HG02938 (cell line): ENCODE results near the gene HSPB6.

Experiments used
- ATAC-seq: cut with Tn5 transposase; IDR thresholded peaks from one replicate; pipeline ENCODE4 v1.9.1; 2021; ENCODE audit warnings: mild to moderate bottlenecking, moderate library complexity; ENCODE audit not compliant: unreplicated experiment

The HSPB6 gene

GRCh38 chr19:35746531-35746930, 10.3 kb downstream of the HSPB6 start:
- ATAC-seq: no peak

GRCh38 chr19:35746087-35746462, 10.8 kb downstream of the HSPB6 start:
- no peak for ATAC-seq

- peak; percentile 33 for ATAC-seq
These were observed 11.3 kb downstream of the HSPB6 start, which contains the start of the genes PSENEN and U2AF1L4 for GRCh38 chr19:35745328-35746086. TSS of gene PSENEN (plus strand) at chr19:35745651. CDS start at chr19:35745931, 280 bp downstream. TSS of gene U2AF1L4 (minus strand) at chr19:35745418. CDS start at chr19:35745391, 27 bp downstream.

- ATAC-seq: peak; percentile 31
These were observed 12.2 kb downstream of the HSPB6 start for GRCh38 chr19:35744430-35745327.

GRCh38 chr19:35743640-35744429, 13.0 kb downstream of the HSPB6 start:
- ATAC-seq: no peak

- ATAC-seq: no peak
These were observed 14.6 kb downstream of the HSPB6 start, which contains the start of gene IGFLR1 for GRCh38 chr19:35742121-35742724. TSS of gene IGFLR1 (minus strand) at chr19:35742452. CDS start at chr19:35741180, 1,272 bp downstream.

GRCh38 chr19:35741203-35741515, 15.7 kb downstream of the HSPB6 start:
- ATAC-seq: no peak

GRCh38 chr19:35740423-35741202, 16.2 kb downstream of the HSPB6 start:
- peak; percentile 46 for ATAC-seq

- ATAC-seq: peak; percentile 10
These were observed 16.8 kb downstream of the HSPB6 start for GRCh38 chr19:35740108-35740422.

- no peak for ATAC-seq
These were observed 17.3 kb downstream of the HSPB6 start for GRCh38 chr19:35739275-35740107.

GRCh38 chr19:35738887-35739229, 18.0 kb downstream of the HSPB6 start:
- no peak for ATAC-seq

GRCh38 chr19:35738021-35738886, 18.6 kb downstream of the HSPB6 start:
- no peak for ATAC-seq

GRCh38 chr19:35736913-35737886, 19.6 kb downstream of the HSPB6 start:
- ATAC-seq: no peak

- ATAC-seq: no peak
These were observed 21.9 kb downstream of the HSPB6 start for GRCh38 chr19:35734889-35735288.

- ATAC-seq: no peak
These were observed 22.6 kb downstream of the HSPB6 start for GRCh38 chr19:35734273-35734672.

GRCh38 chr19:35733180-35734125, 23.4 kb downstream of the HSPB6 start:
- ATAC-seq: no peak
